ENCODE measurements around the gene SEC11C.

GRCh38 chr18:59139615-59140301 lies at the start of gene SEC11C:
- TF ChIP-seq ZNF785 (CRISPR knock-in tag; IDR thresholded peaks at IDR 0.05), result no peak
- no peak for TF ChIP-seq MYNN (IDR thresholded peaks at IDR 0.05)
- TF ChIP-seq MYNN (CRISPR knock-in tag; IDR thresholded peaks at IDR 0.05), result no peak
- TF ChIP-seq HIVEP1 (CRISPR knock-in tag; IDR thresholded peaks at IDR 0.05), result no peak
- TF ChIP-seq NRF1 (conservative IDR thresholded peaks at IDR 0.05 in 1 of 2, IDR thresholded peaks at IDR 0.05 in 1 of 2), result peak; percentile 19 to 36; a peak in 2 of 4 replicates
- no peak for TF ChIP-seq RAD21 (CRISPR knock-in tag; conservative IDR thresholded peaks at IDR 0.05 in 1 of 2, IDR thresholded peaks at IDR 0.05 in 1 of 2)
- no peak for TF ChIP-seq SPI1 (IDR thresholded peaks at IDR 0.05; ENCODE audit: borderline replicate concordance, low read depth, low read length)
- TF ChIP-seq CTCF (IDR thresholded peaks at IDR 0.05 in 2 of 3, conservative IDR thresholded peaks at IDR 0.05 in 1 of 3; ENCODE audit: insufficient read depth in 2 of 3, low read depth in 1 of 3, low read length in 3 of 3), result no peak
- TF ChIP-seq, protein P1, sequence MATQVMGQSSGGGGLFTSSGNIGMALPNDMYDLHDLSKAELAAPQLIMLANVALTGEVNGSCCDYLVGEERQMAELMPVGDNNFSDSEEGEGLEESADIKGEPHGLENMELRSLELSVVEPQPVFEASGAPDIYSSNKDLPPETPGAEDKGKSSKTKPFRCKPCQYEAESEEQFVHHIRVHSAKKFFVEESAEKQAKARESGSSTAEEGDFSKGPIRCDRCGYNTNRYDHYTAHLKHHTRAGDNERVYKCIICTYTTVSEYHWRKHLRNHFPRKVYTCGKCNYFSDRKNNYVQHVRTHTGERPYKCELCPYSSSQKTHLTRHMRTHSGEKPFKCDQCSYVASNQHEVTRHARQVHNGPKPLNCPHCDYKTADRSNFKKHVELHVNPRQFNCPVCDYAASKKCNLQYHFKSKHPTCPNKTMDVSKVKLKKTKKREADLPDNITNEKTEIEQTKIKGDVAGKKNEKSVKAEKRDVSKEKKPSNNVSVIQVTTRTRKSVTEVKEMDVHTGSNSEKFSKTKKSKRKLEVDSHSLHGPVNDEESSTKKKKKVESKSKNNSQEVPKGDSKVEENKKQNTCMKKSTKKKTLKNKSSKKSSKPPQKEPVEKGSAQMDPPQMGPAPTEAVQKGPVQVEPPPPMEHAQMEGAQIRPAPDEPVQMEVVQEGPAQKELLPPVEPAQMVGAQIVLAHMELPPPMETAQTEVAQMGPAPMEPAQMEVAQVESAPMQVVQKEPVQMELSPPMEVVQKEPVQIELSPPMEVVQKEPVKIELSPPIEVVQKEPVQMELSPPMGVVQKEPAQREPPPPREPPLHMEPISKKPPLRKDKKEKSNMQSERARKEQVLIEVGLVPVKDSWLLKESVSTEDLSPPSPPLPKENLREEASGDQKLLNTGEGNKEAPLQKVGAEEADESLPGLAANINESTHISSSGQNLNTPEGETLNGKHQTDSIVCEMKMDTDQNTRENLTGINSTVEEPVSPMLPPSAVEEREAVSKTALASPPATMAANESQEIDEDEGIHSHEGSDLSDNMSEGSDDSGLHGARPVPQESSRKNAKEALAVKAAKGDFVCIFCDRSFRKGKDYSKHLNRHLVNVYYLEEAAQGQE (IDR thresholded peaks at IDR 0.05; ENCODE audit: borderline replicate concordance), result peak; percentile 69
- TF ChIP-seq, protein P1 (CRISPR knock-in tag; IDR thresholded peaks at IDR 0.05; ENCODE audit: low read depth), result no peak
